COLO668 (cell line): ENCODE results near the gene DHRS7B.
"Not testable (repeated sequence)": the region's sequence is repeated elsewhere in the genome, so short reads cannot be mapped to it uniquely, and the experiment has no call there.

Experiments used
- DNase-seq: peaks from one replicate; lab custom pipeline; 2025; ENCODE audit not compliant: unreplicated experiment; lab: John Stamatoyannopoulos, UW

DHRS7B gene

DNA sequence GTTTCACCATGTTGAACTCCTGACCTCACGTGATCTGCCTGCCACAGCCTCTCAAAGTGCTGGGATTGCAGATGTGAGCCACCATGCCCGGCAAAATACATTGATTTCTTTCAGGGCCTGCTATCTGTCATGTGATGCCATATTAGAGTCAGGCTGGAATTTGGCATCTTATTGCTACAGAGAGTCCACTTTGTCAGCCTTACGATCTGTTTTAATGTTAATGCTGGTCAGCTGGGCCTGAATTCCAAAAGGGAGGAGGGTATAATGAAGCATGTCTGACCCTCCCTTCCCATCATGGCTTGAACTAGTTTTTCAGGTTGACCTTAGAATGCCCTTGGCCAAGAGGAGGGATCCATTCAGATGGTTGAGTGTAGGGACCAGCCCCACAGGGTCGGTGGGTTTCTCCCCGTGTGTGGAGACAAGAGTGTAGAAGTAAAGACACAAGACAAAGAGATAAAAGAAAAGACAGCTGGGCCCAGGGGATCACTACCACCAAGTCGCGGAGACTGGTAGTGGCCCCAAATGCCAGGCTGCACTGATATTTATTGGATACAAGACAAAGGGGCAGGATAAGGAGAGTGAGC lies 19.6 kb upstream of the DHRS7B start:
- DNase-seq: not testable (repeated sequence)

DNA sequence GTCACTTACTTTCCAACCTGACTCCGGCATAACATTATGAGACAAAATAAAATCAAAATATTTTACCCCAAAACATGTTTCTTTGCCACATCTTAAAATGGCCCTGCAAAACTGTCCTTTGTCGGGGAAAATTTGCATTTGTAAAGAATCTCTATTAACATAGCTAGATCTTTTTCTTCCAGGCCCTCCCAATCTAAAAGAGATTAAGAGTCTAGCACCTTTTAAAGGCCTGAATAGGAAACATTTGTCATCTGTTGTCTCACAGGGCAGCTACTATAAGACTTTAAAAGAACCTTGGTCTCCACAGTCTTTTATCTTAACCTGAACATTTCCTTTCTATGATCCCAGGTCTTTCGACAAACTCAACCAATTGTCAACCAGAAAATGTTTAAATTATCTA lies 18.1 kb upstream of the DHRS7B start:
- DNase-seq: no peak

DNA sequence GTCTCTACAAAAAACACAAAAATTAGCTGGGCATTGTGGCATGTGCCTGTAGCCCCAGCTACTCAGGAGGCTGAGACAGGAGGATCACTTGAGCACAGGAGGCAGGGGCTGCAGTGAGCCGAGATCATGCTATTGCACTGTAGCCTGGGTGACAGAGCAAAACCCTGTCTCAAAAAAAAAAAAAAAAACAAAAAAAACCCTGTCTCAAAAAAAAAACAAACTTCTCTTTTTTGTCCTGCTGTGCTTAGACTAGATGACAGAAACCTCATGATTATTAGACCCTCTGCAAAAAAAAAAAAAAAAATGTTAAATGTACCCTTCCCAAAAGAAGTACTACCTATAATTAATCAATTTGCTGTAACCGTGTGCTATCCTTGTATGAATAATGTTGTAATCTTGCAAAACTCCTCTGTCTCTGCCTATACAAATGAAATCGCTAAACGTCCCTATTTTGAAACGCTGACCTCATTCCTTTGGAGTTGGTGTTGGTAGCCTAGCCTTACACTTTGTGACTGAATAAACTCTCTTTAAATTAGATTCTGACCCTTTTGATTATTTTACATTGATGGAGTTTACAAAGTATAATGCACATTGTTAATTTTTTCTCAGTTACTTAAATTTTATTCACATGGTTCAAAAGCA lies 13.6 kb upstream of the DHRS7B start:
- DNase-seq: no peak

DNA sequence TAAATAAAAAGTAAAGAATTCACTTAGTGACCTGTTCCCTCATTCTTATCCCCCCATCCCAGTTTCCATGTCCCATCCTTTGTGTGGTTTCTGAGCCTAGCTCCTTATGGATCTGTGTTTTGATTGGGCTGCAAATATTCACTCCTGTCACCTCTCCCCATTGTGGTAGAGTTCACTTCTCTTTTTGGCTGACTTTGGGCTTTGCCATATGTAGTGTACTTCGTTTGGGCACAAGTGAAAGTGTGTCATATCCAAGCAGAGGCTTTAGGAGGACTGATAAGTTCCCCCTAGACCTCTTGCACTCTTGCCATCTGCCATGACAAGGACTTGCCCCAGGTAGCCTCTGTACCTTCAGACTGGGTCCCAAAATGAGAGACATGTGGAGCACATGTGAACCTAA lies 13.0 kb upstream of the DHRS7B start:
- no peak for DNase-seq

DNA sequence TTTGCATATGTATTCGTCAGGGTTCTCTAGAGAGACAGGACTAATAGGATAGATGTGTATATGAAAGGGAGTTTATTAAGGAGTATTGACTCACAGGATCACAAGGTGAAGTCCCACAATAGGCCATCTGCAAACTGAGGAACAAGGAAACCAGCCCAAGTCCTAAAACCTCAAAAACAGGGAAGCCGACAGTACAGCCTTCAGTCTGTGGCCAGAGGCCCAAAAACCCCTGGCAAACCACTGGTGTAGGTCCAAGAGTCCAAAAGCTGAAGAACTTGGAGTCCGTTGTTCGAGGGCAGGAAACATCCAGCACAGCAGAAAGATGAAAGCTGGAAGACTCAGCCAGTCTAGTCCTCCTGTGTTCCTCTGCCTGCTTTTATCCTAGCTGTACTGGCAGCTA lies 12.0 kb upstream of the DHRS7B start:
- DNase-seq: not testable (repeated sequence)

DNA sequence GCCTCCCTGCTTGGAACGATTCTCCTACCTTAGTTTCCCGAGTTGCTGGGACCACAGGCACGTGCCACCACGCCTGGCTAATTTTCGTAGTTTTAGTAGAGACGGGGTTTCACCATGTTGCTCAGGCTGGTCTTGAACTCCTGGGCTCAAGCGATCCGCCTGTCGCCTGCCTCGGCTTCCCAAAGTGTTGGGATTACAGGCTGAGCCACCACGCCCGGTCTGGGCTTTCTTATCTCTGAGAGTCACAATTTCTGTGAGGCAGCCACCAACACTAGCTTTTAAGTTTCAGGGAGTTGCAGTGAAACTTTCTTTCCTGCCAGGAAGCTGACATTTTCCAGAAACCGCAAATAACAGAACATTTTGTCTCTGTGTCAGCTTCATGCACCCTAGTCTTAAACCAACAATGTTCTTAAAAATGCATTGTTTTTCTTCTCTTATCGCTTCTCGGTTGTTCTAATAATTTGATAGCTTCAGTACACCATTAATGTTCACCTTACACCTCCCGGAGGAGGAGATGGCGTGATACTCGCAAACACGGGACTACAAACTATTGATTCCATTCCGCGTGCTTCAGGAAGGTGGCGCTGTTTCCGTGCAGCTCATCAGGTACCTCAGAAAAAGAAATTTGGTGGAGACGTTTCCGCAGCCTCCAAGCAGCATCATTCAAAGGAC lies 7.4 kb upstream of the DHRS7B start:
- peak; percentile 57 for DNase-seq

DNA sequence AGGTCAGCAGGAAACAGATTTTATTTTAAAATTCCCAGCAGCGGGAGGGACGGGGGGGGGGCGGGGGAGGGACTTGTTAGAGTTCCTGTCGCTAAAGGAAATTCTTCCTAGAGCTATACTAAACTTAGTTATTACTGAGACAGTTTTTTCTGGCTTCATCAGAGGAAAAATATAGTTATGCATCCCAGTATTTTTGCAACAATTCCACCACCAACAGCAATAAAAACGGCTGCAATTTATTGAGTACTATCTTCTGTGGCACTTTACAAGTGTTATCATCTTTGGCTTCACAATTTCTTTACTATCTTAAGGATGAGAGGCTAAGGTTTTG lies 6.9 kb upstream of the DHRS7B start:
- no peak for DNase-seq

DNA sequence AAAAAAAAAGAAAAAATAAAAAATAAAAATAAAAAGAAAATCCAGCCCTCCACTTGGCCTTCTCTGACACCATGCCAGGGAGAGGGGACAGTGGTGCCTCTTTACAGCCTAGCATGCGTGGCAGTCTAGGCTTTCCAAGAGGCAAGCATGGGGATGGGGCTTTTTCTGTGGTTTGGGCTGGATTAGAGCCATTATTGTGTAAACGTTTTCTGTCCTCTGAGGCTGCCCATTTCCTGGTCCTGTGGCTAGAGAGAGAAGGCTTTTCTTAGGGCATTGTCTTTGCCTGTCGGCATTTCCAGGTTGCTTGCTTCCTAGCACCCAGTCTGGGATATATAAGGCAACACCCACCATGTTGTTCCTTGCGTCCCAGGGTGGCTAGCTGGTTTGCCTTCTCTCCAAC lies 2.7 kb upstream of the DHRS7B start:
- DNase-seq: no peak

DNA sequence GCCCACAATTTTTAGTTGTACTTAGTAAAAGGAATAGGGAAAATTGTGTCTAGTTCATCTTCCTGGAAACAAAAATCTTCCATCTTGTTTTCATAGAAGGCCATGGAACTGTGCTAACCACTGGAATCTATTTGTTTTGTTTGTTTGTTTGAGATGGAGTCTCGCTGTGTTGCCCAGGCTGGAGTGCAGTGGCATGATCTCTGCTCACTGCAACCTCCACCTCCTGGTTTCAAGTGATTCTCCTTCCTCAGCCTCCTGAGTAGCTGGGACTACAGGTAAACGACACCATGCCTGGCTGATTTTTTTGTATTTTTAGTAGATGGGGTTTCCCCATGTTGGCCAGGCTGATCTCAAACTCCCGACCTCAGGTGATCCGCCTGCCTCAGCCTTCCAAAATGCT lies 2.2 kb upstream of the DHRS7B start:
- not testable (repeated sequence) for DNase-seq

DNA sequence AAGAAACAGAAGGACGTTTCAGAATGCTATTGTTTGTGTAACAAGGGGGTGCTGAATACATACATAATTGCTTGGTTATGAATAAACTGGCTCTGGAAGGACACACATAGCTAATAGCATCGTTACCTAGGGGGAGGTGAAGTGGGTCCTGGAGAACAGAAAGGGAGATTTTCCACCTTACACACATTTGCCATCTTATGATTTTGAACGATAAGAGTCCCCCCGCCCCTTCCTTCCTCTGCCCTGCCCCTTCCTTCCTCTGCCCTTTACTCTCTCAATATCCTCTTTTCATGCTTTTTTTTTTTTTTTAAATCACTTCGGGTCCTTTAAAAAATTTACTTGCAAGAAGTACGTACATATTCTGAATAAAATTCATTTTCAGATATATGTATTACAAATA lies 902 bp upstream of the DHRS7B start:
- DNase-seq: no peak

DNA sequence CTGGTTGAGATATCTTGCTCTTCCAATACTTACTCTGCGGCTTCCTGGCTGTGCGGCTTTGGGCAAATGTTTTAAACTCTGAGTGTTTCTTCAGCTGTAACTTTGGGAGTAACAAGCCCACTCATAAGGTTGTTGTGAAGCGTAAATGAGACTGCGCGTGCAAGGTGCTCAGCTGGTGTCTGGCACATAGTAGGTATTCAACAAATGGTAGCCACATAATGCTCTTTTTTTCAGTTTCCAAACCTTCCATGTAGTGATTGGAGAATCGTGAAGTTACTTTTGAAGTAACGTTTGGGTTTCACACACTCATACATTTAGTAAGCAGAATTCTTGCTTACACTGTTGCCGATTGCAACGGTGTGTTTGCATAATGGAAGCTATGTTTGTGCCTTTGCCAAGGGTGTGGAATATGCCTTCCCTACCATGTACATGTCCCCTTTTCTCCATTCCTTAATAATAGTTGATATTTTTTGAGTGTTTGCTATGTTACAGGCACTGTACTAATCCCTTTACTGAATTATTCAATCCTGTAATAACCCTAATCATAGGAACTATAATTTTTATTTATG lies 829 bp downstream of the DHRS7B start:
- no peak for DNase-seq

DNA sequence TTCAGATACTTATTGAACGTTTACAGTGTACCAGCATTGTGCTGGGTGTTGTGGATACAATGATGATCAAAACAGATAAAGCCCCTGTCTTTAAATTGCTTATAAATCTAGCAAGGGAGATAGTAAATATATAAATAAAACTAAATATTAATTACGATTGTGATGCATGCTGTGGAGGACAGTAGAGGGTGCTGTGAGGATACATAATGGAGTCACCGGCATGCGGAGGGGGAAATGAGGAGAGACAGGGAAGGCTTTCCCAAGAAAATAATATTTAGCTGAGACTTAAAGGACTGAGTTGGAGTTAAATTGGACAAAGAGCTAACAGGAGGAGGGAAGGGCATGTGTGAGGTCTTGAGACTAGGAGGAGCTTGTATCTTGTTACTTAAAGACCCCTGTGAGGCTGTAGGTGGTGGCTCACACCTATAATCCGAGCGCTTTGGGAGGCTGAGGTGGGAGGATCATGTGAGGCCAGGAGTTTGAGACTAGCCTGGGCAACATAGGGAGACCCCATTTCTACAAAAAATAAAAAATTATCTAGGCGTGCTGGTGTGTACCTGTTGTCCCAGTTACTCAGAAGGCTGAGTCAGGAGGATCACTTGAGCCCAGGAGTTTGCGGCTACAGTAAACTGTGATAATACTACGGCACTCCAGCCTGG lies 2.4 kb downstream of the DHRS7B start:
- DNase-seq: peak; percentile 1

DNA sequence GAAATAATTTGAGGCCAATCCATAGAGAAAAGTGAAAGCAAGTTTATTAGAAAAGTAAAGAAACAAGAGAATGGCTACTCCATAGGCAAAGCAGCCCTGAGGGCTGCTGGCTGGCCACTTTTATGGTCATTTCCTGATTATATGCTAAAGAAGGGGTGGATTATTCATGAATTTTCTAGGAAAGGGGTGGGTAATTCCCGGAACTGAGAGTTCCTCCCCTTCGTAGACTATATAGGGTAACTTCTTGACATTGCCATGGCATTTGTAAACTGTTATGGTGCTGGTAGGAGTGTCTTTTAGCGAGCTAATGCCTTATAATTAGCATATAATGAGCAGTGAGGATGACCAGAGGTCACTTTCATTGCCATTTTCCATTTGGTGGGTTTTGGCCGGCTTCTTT lies 4.4 kb downstream of the DHRS7B start:
- no peak for DNase-seq

DNA sequence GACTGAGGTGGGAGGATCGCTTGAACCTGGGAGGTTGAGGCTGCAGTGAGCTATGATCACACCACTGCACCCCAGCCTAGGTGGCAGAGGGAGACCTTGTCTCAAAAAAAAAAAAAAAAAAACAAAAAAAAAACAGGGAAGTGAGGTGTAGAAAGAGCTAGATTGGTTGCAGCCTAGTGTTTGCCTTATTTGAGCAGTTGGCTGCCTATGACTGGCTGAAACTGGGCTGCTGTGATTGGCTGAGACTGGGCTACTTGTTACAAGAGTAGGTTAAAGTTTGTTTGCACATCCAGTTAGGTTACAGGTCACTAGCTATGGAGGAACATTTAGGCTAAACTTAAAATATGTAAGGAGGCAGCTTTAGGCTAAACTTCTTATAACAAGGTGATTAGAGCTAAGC lies 5.7 kb downstream of the DHRS7B start:
- no peak for DNase-seq

DNA sequence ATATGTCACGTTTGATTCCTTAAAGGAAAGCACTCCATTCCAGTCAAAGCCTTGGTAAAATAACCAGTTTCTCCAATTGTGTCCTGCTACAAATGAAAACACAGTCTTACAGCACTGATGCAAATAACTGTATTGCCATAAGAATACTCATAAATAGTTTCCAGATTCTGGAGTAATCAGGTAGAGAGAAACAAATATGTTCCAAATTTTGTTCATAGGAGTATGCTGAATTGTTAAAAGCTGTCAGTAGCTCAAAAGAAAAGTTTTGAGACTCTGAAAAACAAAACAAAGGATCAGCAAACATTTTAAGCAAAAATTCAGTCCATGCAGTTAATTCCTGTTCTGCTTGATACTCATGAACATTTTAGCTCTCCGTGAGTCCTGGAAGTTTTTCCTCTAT lies 7.8 kb downstream of the DHRS7B start:
- no peak for DNase-seq

DNA sequence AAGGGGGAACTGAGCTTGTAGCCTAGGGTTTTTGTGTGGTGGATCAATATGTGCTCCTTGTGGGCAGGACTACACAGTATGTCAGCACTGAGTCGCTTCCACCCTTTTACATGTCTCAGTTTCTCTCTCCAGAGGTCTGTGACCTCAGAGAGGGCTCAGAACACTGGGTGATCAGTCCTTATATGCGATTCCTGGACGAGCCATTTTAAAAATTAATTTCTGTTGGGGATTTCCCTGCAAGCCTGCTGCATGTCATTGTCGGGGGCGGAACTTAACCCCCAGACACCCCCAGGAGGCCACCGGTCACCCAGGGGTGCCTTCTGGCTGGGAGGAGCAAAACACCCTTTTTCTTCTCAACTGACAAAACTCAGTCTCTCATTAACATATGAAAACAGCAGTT lies 14.1 kb downstream of the DHRS7B start:
- DNase-seq: no peak

DNA sequence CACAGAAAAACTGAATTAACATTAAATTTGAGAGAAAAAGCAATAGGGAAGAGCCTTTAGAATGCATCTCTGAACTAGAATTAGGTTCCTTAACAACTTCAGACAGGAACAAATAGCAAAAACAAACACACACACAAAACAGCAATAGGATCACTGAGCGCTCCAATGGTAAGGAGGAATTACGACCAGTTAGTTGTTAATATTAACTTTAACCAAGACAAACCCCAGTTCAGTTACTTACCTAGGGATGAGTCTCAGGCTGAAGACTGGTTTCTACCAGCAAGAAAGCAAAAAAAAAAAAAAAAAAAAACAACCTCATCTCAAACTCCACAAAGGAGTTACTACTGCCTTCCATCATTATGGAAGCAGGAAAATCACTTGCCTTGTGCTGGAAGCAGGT lies 14.6 kb downstream of the DHRS7B start:
- DNase-seq: no peak

DNA sequence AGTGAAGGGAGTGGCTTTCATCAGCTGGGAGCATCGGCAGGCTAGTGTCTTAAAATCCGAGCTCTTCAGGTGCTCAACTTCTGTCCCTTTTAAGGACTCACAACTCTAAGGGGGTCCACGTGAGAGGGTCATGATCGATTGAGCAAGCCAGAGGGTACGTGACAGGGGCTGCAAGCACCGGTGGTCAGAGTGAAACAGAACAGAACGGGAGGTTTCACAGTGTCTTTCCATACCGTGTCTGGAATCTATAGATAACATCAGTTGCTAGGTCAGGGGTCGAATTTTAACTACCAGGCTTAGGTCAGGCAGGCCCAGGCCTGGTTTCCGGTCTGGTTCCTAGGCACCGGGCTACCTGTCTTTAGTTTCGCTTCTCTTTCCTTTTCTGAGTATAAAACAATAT lies 15.3 kb downstream of the DHRS7B start:
- not testable (repeated sequence) for DNase-seq

DNA sequence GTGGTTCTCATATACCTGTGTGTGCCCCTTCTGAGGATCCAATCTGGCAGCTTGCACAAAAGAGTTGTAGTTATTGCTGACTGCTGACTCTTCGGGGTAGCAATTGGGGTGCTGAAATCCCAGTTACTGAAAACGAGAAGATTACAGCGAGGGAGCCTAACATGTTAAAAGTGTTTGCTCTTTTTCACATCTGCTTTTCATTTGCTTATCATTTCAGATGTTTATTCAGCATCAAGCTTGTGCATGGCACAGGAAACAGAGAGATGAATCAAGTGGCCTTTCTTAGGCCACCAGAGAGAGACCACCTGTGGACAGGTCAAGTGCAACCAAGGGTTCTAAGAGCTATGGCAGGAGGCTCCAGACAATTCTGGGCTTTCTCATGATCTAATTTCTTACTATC lies 16.9 kb downstream of the DHRS7B start:
- DNase-seq: no peak

DNA sequence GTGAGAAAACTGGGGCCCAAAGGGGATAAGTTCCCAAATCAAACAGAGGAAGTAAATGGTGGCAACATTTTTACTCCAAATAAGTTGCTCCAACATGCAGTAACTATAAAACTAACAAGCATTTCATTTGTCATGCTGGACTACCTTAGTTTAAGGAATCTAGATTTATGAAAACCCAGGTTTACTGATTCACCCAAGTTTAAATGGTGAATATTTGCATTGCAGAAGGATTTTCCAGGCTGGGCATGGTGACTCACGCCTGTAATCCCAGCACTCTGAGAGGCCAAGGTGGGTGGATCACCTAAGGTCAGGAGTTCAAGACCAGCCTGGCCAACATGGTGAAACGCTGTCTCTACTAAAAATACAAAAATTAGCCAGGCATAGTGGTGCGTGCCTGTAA lies 17.5 kb downstream of the DHRS7B start:
- not testable (repeated sequence) for DNase-seq

DNA sequence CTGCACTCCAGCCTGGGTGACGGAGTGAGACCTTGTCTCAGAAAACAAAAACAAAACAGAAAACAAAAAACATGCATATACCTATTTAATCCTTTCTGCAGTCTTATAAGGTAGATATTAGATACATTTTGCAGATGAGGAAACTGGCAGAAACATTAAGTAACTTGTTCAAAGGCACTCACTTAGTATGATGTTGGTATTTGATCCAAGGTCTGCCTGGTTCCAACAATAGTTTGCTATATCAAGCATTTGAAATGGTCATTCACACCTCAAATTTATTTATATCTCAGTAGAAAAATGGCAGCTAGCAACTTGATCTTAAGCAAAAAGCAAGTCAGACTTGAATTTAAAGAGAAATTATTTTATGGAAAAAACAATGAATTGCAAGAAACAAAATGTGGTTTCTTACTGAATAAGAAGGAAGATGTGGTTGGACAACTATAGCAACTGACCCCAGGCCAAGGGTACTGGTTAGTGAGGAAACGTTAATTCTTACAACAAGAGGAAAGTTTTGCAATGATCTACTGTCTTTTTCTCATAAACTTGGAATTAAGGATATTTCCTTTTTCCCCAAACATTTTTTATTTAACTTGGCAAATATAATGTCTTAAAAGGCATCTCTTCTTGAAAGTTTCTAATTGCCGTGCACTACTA lies 19.7 kb downstream of the DHRS7B start:
- no peak for DNase-seq
